C4-2B (cell line): ENCODE measurements around the gene ZGPAT.

Source experiments
- H3K27ac ChIP-seq: fragments of 450-650 bp; 2 replicates; pipeline ENCODE4 v1.5.1; 2017
- ZFX ChIP-seq: fragments of 450-650 bp; IDR thresholded peaks from 2 replicates; pipeline ENCODE4 v1.6.1; 2017
- TF ChIP-seq, protein P1 (sequence below): fragments of 450-650 bp; conservative IDR thresholded peaks from 2 replicates; pipeline ENCODE4 v1.5.1; 2017; ENCODE audit warnings: mild to moderate bottlenecking

The ZGPAT gene

DNA sequence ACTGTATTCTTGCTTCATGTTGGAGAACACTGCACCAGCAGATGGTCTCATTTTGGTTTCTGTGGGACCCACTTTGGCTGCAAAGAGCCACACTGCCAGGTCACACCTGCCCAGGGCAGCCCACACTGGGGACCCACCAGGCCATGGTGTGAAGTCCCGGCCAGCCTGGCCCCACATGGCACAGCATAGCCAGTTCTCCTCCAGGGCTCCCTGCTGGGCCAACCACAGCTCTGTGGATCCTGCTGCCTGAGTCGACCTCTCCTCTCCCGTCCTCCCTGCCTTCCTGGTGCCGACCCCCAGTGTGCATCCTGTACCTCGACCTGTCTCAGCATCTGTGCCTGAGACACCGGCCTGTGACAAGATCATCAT lies 3.1 kb upstream of the ZGPAT start:
- TF ChIP-seq, protein P1, sequence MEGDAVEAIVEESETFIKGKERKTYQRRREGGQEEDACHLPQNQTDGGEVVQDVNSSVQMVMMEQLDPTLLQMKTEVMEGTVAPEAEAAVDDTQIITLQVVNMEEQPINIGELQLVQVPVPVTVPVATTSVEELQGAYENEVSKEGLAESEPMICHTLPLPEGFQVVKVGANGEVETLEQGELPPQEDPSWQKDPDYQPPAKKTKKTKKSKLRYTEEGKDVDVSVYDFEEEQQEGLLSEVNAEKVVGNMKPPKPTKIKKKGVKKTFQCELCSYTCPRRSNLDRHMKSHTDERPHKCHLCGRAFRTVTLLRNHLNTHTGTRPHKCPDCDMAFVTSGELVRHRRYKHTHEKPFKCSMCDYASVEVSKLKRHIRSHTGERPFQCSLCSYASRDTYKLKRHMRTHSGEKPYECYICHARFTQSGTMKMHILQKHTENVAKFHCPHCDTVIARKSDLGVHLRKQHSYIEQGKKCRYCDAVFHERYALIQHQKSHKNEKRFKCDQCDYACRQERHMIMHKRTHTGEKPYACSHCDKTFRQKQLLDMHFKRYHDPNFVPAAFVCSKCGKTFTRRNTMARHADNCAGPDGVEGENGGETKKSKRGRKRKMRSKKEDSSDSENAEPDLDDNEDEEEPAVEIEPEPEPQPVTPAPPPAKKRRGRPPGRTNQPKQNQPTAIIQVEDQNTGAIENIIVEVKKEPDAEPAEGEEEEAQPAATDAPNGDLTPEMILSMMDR: no peak
- TF ChIP-seq ZFX: no peak
- no peak overlapping the region for H3K27ac ChIP-seq

DNA sequence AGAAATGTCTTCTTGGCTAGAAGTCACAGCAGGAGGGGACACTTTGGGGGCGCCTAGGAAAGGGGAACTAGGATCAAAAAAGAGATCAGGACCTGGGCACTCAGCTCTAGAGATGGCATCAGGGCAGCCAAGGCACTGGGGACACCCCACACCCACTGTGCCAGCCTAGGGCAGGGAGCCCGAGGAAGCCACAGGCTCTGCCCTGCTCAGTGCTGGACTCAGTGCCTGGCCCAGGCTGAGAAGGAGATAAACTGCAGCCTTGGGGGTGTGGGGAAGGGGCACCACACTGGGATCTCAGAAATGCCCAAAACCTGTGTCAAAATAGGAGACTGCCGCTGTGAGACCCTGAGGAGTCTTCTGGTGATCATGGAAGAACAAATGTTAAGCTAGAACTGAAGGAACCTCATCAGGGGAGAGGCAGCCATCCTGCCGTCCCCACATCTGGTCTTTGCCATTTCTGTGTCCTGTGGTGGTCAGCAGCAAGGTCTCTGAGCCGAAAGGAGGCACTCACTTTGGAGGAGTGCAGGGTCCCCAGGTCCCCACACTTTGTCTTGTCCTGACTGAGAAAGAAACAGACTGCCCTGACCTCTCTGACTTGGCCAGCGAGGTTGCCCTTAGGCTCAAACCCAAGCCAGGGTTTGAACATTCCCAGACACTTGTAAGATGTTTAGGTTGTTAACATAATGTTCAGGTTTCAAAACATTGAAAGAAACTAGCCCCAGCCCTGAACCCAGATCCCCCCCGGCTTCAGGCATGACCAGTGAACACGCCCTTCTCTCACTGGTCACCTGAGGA lies 2.4 kb upstream of the ZGPAT start:
- H3K27ac ChIP-seq: no peak overlapping the region
- TF ChIP-seq, protein P1: no peak
- TF ChIP-seq ZFX: no peak

DNA sequence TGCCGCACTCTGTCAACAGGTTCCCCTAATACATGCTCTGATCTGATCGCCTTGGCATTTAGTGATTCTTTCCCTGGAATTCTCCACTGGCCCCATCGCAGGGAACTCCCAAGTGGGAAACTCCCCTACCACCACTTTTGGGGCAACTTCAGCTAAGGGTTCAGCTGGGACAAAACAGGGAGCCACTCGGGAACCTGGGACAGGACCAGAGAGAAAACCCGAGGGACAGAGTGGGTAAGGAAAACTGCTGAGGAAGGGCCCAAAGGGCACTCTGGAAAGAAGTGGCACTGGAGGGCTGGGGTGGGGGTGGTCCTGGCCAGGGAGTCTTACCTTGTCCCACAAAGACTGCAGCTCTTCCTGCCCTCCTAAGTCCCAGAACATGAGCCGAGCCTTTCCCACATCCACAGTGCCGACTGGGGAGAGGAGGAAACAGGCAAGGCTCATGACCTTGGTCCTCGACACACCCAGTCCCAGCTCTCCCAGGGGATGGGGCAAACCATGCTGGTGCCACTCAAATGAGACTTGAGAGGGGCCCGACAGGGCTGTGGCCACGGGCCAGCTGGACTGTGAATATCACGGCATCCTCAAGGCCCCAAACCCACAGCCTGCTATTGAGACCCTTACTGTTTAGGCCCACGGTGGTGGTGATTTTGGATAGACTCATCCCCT lies 1.7 kb upstream of the ZGPAT start:
- TF ChIP-seq, protein P1: no peak
- TF ChIP-seq ZFX: no peak
- peak overlapping the region; percentile 98 for H3K27ac ChIP-seq

DNA sequence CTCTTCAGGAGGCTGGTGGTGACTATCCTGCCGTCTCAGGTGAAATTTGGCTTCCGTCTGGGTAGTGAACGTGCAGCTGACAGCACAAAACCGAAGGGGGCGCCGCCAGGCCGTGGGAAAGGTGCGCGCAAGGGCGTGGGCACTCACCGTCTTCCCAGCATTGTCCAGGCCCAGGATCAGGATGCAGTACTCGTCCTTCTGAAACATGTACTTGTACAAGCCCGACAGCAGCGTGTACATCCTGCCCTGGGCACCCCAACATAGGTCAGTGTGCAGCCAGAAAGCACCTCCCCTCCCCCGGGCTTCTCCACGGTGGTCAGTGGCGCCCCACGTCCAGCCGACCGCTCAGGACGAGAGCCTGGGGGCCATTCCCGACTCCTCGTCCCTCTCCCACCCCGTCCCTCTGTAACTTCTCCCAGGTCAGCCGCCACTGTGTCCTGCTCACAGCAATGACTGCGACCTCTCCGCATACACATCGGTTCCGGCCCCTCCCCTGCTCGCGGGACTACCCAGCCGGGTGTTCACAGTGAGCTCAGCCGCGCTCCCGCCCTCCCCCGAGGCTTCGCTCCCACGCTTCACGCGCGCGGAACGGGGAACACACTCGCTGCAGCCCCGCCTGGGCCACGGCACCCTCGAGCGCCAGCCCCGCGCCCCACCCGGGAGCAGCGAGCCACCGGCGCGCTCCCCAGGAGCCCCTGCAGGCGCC lies 834 bp upstream of the ZGPAT start:
- peak overlapping the region; percentile 98 for H3K27ac ChIP-seq
- TF ChIP-seq, protein P1: no peak; the same call in 1 of the 2 replicates
- no peak for TF ChIP-seq ZFX

DNA sequence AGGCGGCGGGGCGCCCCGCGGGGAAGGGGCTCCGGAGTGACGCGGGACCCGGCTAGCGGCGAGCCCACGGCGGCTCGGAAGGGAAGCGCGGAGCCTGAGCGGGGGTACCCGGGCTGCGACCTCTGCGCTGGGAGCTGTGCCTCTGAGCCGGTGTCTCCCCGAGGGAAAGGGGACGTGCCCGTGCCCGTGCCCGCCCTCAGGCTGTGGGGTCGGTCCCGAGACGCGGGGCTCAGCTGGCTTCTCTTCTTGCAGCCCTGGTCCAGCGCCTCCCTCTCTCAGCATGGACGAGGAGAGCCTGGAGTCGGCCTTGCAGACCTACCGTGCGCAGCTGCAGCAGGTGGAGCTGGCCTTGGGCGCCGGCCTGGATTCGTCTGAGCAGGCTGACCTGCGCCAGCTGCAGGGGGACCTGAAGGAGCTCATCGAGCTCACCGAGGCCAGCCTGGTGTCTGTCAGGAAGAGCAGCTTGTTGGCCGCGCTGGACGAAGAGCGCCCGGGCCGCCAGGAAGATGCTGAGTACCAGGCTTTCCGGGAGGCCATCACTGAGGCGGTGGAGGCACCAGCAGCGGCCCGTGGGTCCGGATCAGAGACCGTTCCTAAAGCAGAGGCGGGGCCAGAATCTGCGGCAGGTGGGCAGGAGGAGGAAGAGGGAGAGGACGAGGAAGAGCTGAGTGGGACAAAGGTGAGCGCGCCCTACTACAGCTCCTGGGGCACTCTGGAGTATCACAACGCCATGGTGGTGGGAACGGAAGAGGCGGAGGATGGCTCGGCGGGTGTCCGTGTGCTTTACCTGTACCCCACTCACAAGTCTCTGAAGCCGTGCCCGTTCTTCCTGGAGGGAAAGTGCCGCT lies 686 bp downstream of the ZGPAT start:
- TF ChIP-seq ZFX: no peak
- TF ChIP-seq, protein P1: no peak
- H3K27ac ChIP-seq: peak overlapping the region; percentile 98

DNA sequence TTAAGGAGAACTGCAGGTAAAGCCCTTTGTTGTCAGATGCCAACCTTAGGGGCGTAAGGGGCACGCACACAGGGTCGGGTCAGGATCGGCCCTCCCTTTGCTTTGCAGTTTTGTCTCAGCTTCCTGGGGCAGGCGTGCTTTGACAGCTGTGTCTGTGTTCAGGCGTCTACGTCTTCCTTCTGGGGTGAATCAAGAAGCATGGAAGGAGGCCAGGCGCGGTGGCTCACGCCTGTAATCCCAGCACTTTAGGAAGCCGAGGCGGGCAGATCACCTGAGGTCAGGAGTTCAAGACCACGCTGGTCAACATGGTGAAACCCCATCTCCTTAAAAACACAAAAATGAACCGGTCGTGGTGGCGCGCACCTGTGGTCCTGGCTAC lies 1.3 kb downstream of the ZGPAT start:
- TF ChIP-seq ZFX: no peak
- TF ChIP-seq, protein P1: no peak
- no peak overlapping the region for H3K27ac ChIP-seq
